DND-41 (cell line): ENCODE results near the gene TMEM109.

Source experiments
- ATAC-seq: fragments of 200-7000 bp; cut with Tn5 transposase; 3 replicates; pipeline ENCODE4 v1.9.1; 2021; ENCODE audit warnings: low read depth; ENCODE audit not compliant: insufficient read depth
- DNase-seq: peaks from one replicate; pipeline ENCODE4 v3.0.0-alpha.2; 2020
- H2AFZ ChIP-seq: 2 replicates; pipeline ENCODE4 v1.6.0; 2012; ENCODE audit warnings: low read depth, low read length
- H3K27ac ChIP-seq: 2 replicates; pipeline ENCODE4 v1.5.1; 2012; ENCODE audit warnings: low read length, inconsistent platforms
- H3K27me3 ChIP-seq: fragments of 200-600 bp; sonication (generic); 2 replicates; pipeline ENCODE4 v1.6.0; 2012; ENCODE audit warnings: low read length, mild to moderate bottlenecking, inconsistent platforms; ENCODE audit not compliant: insufficient read depth, poor library complexity
- H3K36me3 ChIP-seq: 2 replicates; pipeline ENCODE4 v1.5.1; 2012; ENCODE audit warnings: low read length, inconsistent platforms; ENCODE audit not compliant: insufficient read depth
- H3K4me1 ChIP-seq: 2 replicates; pipeline ENCODE4 v1.5.1; 2012; ENCODE audit warnings: mild to moderate bottlenecking, low read length; ENCODE audit not compliant: insufficient read depth
- H3K4me2 ChIP-seq: 2 replicates; pipeline ENCODE4 v1.6.0; 2012; ENCODE audit warnings: mild to moderate bottlenecking, moderate library complexity, low read length, inconsistent platforms; ENCODE audit not compliant: insufficient read depth
- H3K4me3 ChIP-seq, 2 experiments: fragments of 200-600 bp in 1 of 2; shearing (Covaris generic) in 1 of 2; 2 replicates each; pipeline ENCODE4 v1.5.1; 2012 to 2016; ENCODE audit warnings: inconsistent platforms in 2 of 2, low read length in 2 of 2, mild to moderate bottlenecking in 2 of 2, low read depth in 1 of 2, moderate library complexity in 1 of 2
- H3K79me2 ChIP-seq: 2 replicates; pipeline ENCODE4 v1.6.0; 2012; ENCODE audit warnings: low read length, inconsistent platforms; ENCODE audit not compliant: insufficient read depth
- H3K9ac ChIP-seq: 2 replicates; pipeline ENCODE4 v1.6.0; 2012; ENCODE audit warnings: low read depth, mild to moderate bottlenecking, inconsistent platforms, low read length, moderate library complexity
- H3K9me3 ChIP-seq: 2 replicates; pipeline ENCODE4 v1.5.1; 2012; ENCODE audit warnings: low read length, moderate library complexity, mild to moderate bottlenecking, inconsistent platforms; ENCODE audit not compliant: insufficient read depth, severe bottlenecking
- H4K20me1 ChIP-seq: 2 replicates; pipeline ENCODE4 v1.6.0; 2012; ENCODE audit warnings: low read length; ENCODE audit not compliant: insufficient read depth
- CTCF ChIP-seq: IDR thresholded peaks from 2 replicates; pipeline ENCODE4 v1.5.1; 2012; ENCODE audit warnings: borderline replicate concordance, low read length, moderate library complexity, mild to moderate bottlenecking; ENCODE audit not compliant: poor library complexity, severe bottlenecking; ENCODE audit errors: extremely low read depth
- EZH2 ChIP-seq: IDR thresholded peaks from 3 replicates; pipeline ENCODE4 v1.6.1; 2012; ENCODE audit warnings: borderline replicate concordance, low read depth, mild to moderate bottlenecking, moderate library complexity, low read length, inconsistent platforms; ENCODE audit not compliant: severe bottlenecking

The TMEM109 gene

GRCh38 chr11:60929764-60930163, 15.8 kb downstream of the TMEM109 start:
- Histone ChIP-seq H3K9me3 (no peaks in the 10 kb centered on the region), H3K27me3 (no peaks in the 10 kb centered on the region), H3K27ac (no peak overlapping the region), H3K4me2 (no peak overlapping the region), H2AFZ (no peak overlapping the region), H3K36me3 (no peaks in the 10 kb centered on the region), H4K20me1 (0 out of 2 replicates have a peak, but pooled peaks cover 6% of the 10 kb centered on the region), H3K79me2 (no peaks in the 10 kb centered on the region), H3K9ac (no peak overlapping the region), H3K4me1 (no peaks in the 10 kb centered on the region), H3K4me3 (no peak overlapping the region)
- TF ChIP-seq EZH2 (no peak), CTCF (no peak)
- DNase-seq (no peak), ATAC-seq (no peak)

GRCh38 chr11:60930394-60930793, 16.4 kb downstream of the TMEM109 start:
- 0 out of 2 replicates have a peak, but pooled peaks cover 3% of the 10 kb centered on the region for H4K20me1 ChIP-seq
- H3K4me2 ChIP-seq: no peak overlapping the region
- H3K27ac ChIP-seq: no peak overlapping the region
- TF ChIP-seq CTCF: no peak
- no peak for TF ChIP-seq EZH2
- no peak overlapping the region for H3K4me3 ChIP-seq
- H3K9me3 ChIP-seq: no peaks in the 10 kb centered on the region
- no peaks in the 10 kb centered on the region for H3K36me3 ChIP-seq
- no peak overlapping the region for H2AFZ ChIP-seq
- no peaks in the 10 kb centered on the region for H3K79me2 ChIP-seq
- H3K27me3 ChIP-seq: no peaks in the 10 kb centered on the region
- H3K9ac ChIP-seq: no peak overlapping the region
- DNase-seq (no peak), ATAC-seq (no peak)
- no peaks in the 10 kb centered on the region for H3K4me1 ChIP-seq

- Histone ChIP-seq H3K36me3 (no peaks in the 10 kb centered on the region), H3K79me2 (no peaks in the 10 kb centered on the region), H3K9me3 (no peaks in the 10 kb centered on the region), H4K20me1 (no peaks in the 10 kb centered on the region), H3K4me1 (no peaks in the 10 kb centered on the region), H3K9ac (no peak overlapping the region), H3K27ac (no peak overlapping the region), H2AFZ (no peak overlapping the region), H3K27me3 (no peaks in the 10 kb centered on the region), H3K4me3 (no peak overlapping the region), H3K4me2 (no peak overlapping the region)
- ATAC-seq (no peak), DNase-seq (no peak)
- TF ChIP-seq EZH2 (no peak), CTCF (no peak)
These were observed 18.0 kb downstream of the TMEM109 start for GRCh38 chr11:60931917-60932316.
